Endothelial cell of umbilical vein (primary cell): Measurements from ENCODE around the gene GALNT2. TPM values are rescaled to one million over a fixed set of nuclear protein-coding genes. Genes with fewer than 3 reads are reported as not detected.

Experiments
- BruUV-seq: library from RNA; stranded (reverse); fragments of 400-500 nt; replicated peaks from 2 replicates; lab custom pipeline; 2021; lab: Mats Ljungman, UMichigan
- CTCF ChIA-PET: fragments of 300-600, 350-600 bp; sonication (Branson Sonifier 250); formaldehyde crosslinking; loops from one replicate; lab custom pipeline; 2021; ENCODE audit warnings: antibody characterized with exemption, inconsistent platforms; lab: Charles Lee
- POLR2A ChIA-PET: fragments of 300-600, 350-600 bp; sonication (Branson Sonifier 250); formaldehyde crosslinking; loops from one replicate; lab custom pipeline; 2021; ENCODE audit warnings: antibody characterized with exemption, inconsistent platforms; lab: Charles Lee
- DNase-seq: peaks from one replicate; pipeline ENCODE4 v3.0.0-alpha.2; 2011; ENCODE audit warnings: low read depth, low spot score
- FAIRE-seq: peaks from 2 replicates; lab custom pipeline; 2011; peaks lifted over from hg19 to GRCh38; lab: Jason Lieb, UNC
- H2AFZ ChIP-seq: 2 replicates; pipeline ENCODE4 v1.6.0; 2012; ENCODE audit warnings: low read depth, low read length, control low read depth, inconsistent platforms
- H3K27ac ChIP-seq: 2 replicates; pipeline ENCODE4 v1.5.1; 2011; ENCODE audit warnings: low read depth, mild to moderate bottlenecking, control low read depth, low read length, moderate library complexity; ENCODE audit not compliant: insufficient read depth
- H3K27me3 ChIP-seq, 2 experiments: 2 replicates each; pipeline versions ENCODE4 v1.6.0 to v1.6.1; 2011; ENCODE audit warnings: low read length in 2 of 2, mixed read lengths in 1 of 2; ENCODE audit not compliant: control insufficient read depth in 2 of 2, insufficient read depth in 2 of 2
- H3K36me3 ChIP-seq, 2 experiments: 2 replicates in 1 of 2; 3 replicates in 1 of 2; pipeline ENCODE4 v1.5.1; 2011; ENCODE audit warnings: low read length in 2 of 2, mild to moderate bottlenecking in 1 of 2, moderate library complexity in 1 of 2; ENCODE audit not compliant: control insufficient read depth in 2 of 2, insufficient read depth in 2 of 2; ENCODE audit errors: extremely low read depth in 1 of 2
- H3K4me1 ChIP-seq: 3 replicates; pipeline ENCODE4 v1.5.1; 2011; ENCODE audit warnings: mild to moderate bottlenecking, low read length; ENCODE audit not compliant: control insufficient read depth, insufficient read depth; ENCODE audit errors: extremely low read depth
- H3K4me2 ChIP-seq: 2 replicates; pipeline ENCODE4 v1.6.1; 2011; ENCODE audit warnings: low read length, control low read depth, mixed read lengths; ENCODE audit not compliant: insufficient read depth
- H3K4me3 ChIP-seq, 3 experiments: fragments of 200-600 bp in 1 of 3; sonication (generic), shearing (Covaris generic) in 1 of 3; replicated peaks in 1 of 3; 2 replicates each; pipeline ENCODE4 v1.5.1; 2011 to 2016; ENCODE audit warnings: control low read depth in 3 of 3, low read length in 3 of 3, mild to moderate bottlenecking in 2 of 3, inconsistent platforms in 1 of 3, low read depth in 1 of 3, moderate library complexity in 1 of 3; ENCODE audit not compliant: insufficient read depth in 1 of 3
- H3K79me2 ChIP-seq: 2 replicates; pipeline ENCODE4 v1.6.0; 2012; ENCODE audit warnings: low read length, inconsistent platforms; ENCODE audit not compliant: control insufficient read depth, insufficient read depth
- H3K9ac ChIP-seq: replicated peaks from 2 replicates; pipeline ENCODE3; 2011; ENCODE audit warnings: low read length, control low read depth; ENCODE audit not compliant: insufficient read depth; ENCODE audit errors: extremely low read depth
- H3K9me1 ChIP-seq: replicated peaks from 3 replicates; pipeline ENCODE4 v1.6.0; 2011; ENCODE audit warnings: mild to moderate bottlenecking, low read length; ENCODE audit not compliant: control insufficient read depth, insufficient read depth; ENCODE audit errors: extremely low read depth
- H3K9me3 ChIP-seq: replicated peaks from 2 replicates; pipeline ENCODE4 v1.5.1; 2012; ENCODE audit warnings: low read length, inconsistent platforms; ENCODE audit not compliant: control insufficient read depth, insufficient read depth
- H4K20me1 ChIP-seq: replicated peaks from 2 replicates; pipeline ENCODE3; 2011; ENCODE audit warnings: mild to moderate bottlenecking, low read length; ENCODE audit not compliant: control insufficient read depth, insufficient read depth; ENCODE audit errors: extremely low read depth
- EZH2 ChIP-seq: IDR thresholded peaks from 2 replicates; pipeline ENCODE4 v1.6.1; 2012; ENCODE audit warnings: borderline replicate concordance, low read depth, mild to moderate bottlenecking, moderate library complexity, low read length, inconsistent platforms; ENCODE audit not compliant: severe bottlenecking
- FOS ChIP-seq: IDR thresholded peaks from 2 replicates; pipeline ENCODE4 v1.6.1; 2011; ENCODE audit warnings: mild to moderate bottlenecking, low read length, moderate library complexity, borderline replicate concordance; ENCODE audit not compliant: insufficient read depth
- JUN ChIP-seq: IDR thresholded peaks from 2 replicates; pipeline ENCODE4 v1.6.1; 2011; ENCODE audit warnings: borderline replicate concordance, low read depth; ENCODE audit not compliant: insufficient read length, insufficient read depth
- MAX ChIP-seq: IDR thresholded peaks from 2 replicates; pipeline ENCODE4 v1.6.1; 2011; ENCODE audit not compliant: insufficient read depth, insufficient read length
- MYC ChIP-seq: IDR thresholded peaks from one replicate; pipeline ENCODE4 v1.6.1; 2011; ENCODE audit warnings: mild to moderate bottlenecking, low read depth, low read length
- POLR2A ChIP-seq: IDR thresholded peaks from 2 replicates; pipeline ENCODE4 v1.6.1; 2012; ENCODE audit warnings: low read depth, mild to moderate bottlenecking, control low read depth, low read length
- POLR2AphosphoS5 ChIP-seq: IDR thresholded peaks from 2 replicates; pipeline ENCODE4 v1.6.1; 2012; ENCODE audit warnings: low read depth, mild to moderate bottlenecking, control low read depth, low read length, moderate library complexity; ENCODE audit not compliant: insufficient read depth
- dilution Hi-C: fragments of 300-500 bp; cut with MboI; formaldehyde crosslinking; loops from one replicate; pipeline ENCODE4 v1.15.0; 2019; ENCODE audit warnings: low sequenced_read_pairs; ENCODE audit not compliant: extremely low pct_ligation_motif_present
- intact Hi-C: fragments of 100-400 bp; cut with micrococcal nuclease; formaldehyde crosslinking; loops from one replicate; pipeline ENCODE4 v1.10.0; 2022
- polyA plus RNA-seq, 4 experiments: library from polyadenylated mRNA; depleted of rRNA in 3 of 4; stranded (reverse) in 3 of 4; unstranded in 1 of 4; fragments of >200 nt; gene quantifications; 2 replicates each; pipeline versions ENCODE4 v1.2.1 to v1.2.3, GENCODE V29; 2011 to 2012; ENCODE audit warnings: missing spikeins in 1 of 4
- total RNA-seq: library from RNA; stranded (reverse); gene quantifications from 2 replicates; pipeline ENCODE4 v1.2.3, GENCODE V29; 2021

The GALNT2 gene
- total and polyA plus RNA-seq, 2 donors (not counting 3 experiments of a cell fraction or from before 2014, with no cell fraction given): 56.3 to 77.5 TPM

GRCh38 chr1:230070321-230071208 lies 3.5 kb downstream of the GALNT2 start:
- BruUV-seq: no TSS peak
- H3K9ac ChIP-seq: no peak overlapping the region
- no peaks in the 10 kb centered on the region for H3K9me3 ChIP-seq
- no peak for FAIRE-seq
- H4K20me1 ChIP-seq: peaks cover 8% of the 10 kb centered on the region
- intact Hi-C loops (no loop called here), dilution Hi-C loops (no loop called here)
- no peak overlapping the region for H3K4me2 ChIP-seq
- no peak for DNase-seq
- CTCF ChIA-PET: interaction anchor here (1.0 to 1.1 kb wide), 2 partner anchors 11 to 34 kb away, joined by 3 read pairs; no protein-coding TSS in a partner anchor
- TF ChIP-seq POLR2A (no peak), EZH2 (no peak), MAX (no peak), FOS (no peak), MYC (no peak), JUN (no peak)
- no peak overlapping the region for H3K4me3 ChIP-seq
- no peak overlapping the region for H3K27ac ChIP-seq
- no peaks in the 10 kb centered on the region for H3K27me3 ChIP-seq
- H3K36me3 ChIP-seq: no peaks in the 10 kb centered on the region
- H3K79me2 ChIP-seq: peaks cover 73% of the 10 kb centered on the region
- no peak overlapping the region for H2AFZ ChIP-seq
- H3K9me1 ChIP-seq: no peaks in the 10 kb centered on the region
- POLR2A ChIA-PET: no interaction called here
- peaks cover 11% of the 10 kb centered on the region for H3K4me1 ChIP-seq

GRCh38 chr1:230071316-230071715 lies 4.3 kb downstream of the GALNT2 start:
- CTCF ChIA-PET: interaction anchor here (0.8 to 1.5 kb wide), 4 partner anchors 10 to 33 kb away, joined by 3 to 4 read pairs (median 3); no protein-coding TSS in a partner anchor
- Histone ChIP-seq H3K4me2 (no peak overlapping the region), H3K79me2 (peaks cover 78% of the 10 kb centered on the region), H3K36me3 (no peaks in the 10 kb centered on the region), H3K9me3 (no peaks in the 10 kb centered on the region), H3K4me1 (peaks cover 11% of the 10 kb centered on the region), H3K9ac (no peak overlapping the region), H3K27ac (no peak overlapping the region), H2AFZ (no peak overlapping the region), H3K27me3 (no peaks in the 10 kb centered on the region), H4K20me1 (peaks cover 8% of the 10 kb centered on the region), H3K9me1 (no peaks in the 10 kb centered on the region), H3K4me3 (no peak overlapping the region)
- POLR2A ChIA-PET: no interaction called here
- FAIRE-seq (no peak), DNase-seq (no peak)
- no TSS peak for BruUV-seq
- dilution Hi-C loops: no loop called here
- intact Hi-C loops: no loop called here
- TF ChIP-seq MAX (no peak), JUN (no peak), POLR2AphosphoS5 (no peak)
